C4-2B (cell line): ENCODE results near the gene MXRA8.

Experiments used
- H3K27ac ChIP-seq: fragments of 450-650 bp; 2 replicates; pipeline ENCODE4 v1.5.1; 2017
- ZFX ChIP-seq: fragments of 450-650 bp; IDR thresholded peaks from 2 replicates; pipeline ENCODE4 v1.6.1; 2017
- TF ChIP-seq, protein P1 (sequence below): fragments of 450-650 bp; conservative IDR thresholded peaks from 2 replicates; pipeline ENCODE4 v1.5.1; 2017; ENCODE audit warnings: mild to moderate bottlenecking

Gene MXRA8

DNA sequence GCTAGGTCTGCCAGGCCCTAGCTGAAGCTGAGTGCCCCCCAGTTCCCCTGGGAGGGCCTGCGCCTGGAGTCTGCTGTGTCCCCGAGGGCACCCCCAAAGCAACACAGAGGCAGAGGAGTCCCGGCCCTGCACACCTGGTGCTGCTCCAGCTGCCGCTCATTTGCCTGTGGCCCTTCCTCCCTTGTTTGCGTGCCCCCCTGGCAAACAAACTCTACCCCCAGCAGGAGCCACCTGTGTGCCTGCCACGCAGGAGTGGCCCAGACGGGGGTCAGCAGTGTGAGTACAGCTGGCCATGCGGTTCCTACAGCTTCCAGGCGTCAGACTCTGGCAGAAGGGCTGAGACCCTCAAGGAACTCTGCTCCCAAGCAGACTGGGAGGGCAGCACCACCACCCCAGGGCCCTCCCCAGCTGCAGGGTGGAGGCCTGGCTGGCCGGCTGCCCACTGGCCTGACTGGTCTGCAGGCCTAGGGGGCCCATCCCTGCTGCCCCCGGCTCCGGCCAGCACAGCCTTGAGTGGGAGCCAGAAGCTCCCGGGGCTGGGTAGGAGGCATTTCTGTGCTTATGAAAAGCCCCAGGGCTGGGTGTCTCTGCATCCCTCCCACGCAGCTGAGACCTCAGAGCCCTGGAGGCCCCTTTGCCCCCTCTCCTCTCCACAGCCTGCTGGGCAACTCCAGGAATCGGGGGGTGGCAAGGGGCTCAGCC is 27.8 kb downstream of the MXRA8 start:
- no peak overlapping the region for H3K27ac ChIP-seq
- TF ChIP-seq, protein P1, sequence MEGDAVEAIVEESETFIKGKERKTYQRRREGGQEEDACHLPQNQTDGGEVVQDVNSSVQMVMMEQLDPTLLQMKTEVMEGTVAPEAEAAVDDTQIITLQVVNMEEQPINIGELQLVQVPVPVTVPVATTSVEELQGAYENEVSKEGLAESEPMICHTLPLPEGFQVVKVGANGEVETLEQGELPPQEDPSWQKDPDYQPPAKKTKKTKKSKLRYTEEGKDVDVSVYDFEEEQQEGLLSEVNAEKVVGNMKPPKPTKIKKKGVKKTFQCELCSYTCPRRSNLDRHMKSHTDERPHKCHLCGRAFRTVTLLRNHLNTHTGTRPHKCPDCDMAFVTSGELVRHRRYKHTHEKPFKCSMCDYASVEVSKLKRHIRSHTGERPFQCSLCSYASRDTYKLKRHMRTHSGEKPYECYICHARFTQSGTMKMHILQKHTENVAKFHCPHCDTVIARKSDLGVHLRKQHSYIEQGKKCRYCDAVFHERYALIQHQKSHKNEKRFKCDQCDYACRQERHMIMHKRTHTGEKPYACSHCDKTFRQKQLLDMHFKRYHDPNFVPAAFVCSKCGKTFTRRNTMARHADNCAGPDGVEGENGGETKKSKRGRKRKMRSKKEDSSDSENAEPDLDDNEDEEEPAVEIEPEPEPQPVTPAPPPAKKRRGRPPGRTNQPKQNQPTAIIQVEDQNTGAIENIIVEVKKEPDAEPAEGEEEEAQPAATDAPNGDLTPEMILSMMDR = no peak
- no peak for TF ChIP-seq ZFX

DNA sequence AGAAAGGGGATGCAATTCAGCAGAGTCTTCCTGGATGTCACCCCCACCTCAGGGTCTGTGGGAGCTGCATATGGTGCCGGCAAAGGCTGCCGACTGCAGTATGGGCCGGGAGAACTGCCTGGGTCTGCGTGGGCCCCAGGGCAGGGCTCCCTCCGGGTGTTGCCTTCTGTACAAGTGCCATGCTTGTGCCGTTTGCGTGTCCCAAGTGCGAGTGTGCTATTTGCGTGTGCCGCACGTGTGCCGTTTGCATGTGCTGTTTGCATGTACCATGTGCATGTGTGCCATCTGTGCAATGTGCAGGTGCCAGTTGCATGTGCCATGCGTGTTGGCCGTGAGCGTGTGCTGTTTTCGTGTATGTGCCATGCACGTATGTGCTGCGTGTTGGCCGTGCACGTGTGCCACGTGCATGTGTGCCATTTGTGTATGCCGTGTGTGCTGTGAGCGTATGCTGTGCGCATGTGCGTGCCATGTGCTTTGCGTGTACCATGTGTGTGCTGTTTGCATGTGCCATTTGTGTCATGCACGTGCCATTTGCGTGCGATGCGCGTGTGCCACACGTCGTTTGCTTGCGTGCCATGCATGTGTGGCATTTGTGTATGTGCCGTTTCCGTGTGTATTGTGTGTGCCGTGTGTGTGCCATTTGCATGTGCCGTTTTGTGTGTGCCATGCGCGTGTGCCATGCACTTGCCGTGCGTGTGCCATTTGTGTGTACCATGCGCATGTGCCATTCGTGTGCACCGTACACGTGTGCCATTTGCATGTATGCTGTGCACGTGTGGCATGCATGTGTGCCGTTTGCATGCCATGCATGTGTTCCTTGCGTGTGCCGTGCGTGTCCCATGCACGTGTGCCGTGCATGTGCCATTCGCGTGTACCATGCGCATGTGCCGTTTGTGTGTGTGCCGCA is 28.8 kb downstream of the MXRA8 start:
- TF ChIP-seq, protein P1 = no peak
- TF ChIP-seq ZFX = no peak
- H3K27ac ChIP-seq = no peak overlapping the region

DNA sequence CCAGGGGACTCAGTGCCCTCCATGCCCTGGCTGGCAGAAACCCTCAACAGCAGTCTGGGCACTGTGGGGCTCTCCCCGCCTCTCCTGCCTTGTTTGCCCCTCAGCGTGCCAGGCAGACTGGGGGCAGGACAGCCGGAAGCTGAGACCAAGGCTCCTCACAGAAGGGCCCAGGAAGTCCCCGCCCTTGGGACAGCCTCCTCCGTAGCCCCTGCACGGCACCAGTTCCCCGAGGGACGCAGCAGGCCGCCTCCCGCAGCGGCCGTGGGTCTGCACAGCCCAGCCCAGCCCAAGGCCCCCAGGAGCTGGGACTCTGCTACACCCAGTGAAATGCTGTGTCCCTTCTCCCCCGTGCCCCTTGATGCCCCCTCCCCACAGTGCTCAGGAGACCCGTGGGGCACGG is 30.1 kb downstream of the MXRA8 start:
- no peak overlapping the region for H3K27ac ChIP-seq
- TF ChIP-seq, protein P1 = no peak
- no peak for TF ChIP-seq ZFX

DNA sequence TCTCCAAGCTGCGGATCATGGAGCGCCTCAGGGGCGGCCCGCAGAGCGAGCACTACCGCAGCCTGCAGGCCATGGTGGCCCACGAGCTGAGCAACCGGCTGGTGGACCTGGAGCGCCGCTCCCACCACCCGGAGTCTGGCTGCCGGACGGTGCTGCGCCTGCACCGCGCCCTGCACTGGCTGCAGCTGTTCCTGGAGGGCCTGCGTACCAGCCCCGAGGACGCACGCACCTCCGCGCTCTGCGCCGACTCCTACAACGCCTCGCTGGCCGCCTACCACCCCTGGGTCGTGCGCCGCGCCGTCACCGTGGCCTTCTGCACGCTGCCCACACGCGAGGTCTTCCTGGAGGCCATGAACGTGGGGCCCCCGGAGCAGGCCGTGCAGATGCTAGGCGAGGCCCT is 31.1 kb downstream of the MXRA8 start:
- H3K27ac ChIP-seq = no peak overlapping the region
- TF ChIP-seq ZFX = no peak
- TF ChIP-seq, protein P1 = no peak

DNA sequence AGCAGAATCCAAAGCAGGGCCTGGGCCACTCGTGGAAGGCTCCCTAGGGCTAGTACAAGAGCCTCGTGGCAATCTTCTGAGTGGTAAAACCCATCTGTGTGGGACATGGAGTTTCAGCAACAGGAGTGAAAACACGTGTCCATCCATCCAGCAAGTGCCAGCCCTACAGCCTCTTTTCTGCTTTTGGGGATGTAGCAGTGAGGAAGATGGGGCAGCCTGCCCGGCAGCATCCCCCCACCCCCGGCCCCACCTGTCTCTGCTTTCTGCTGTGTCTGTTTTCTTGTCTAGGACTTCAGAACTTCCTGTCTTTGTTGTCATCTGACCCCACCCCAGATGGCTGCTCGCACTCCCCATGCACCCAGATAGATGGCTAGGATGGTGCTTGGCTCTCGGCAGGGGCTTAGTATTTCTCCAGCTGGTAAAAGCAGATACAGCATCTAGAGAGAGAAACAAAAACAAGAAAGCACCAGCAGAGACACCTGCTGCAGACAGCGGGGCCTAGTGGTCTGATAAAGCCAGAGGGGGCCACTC is 32.2 kb downstream of the MXRA8 start:
- TF ChIP-seq, protein P1 = no peak
- TF ChIP-seq ZFX = no peak
- H3K27ac ChIP-seq = peak overlapping the region; percentile 97

DNA sequence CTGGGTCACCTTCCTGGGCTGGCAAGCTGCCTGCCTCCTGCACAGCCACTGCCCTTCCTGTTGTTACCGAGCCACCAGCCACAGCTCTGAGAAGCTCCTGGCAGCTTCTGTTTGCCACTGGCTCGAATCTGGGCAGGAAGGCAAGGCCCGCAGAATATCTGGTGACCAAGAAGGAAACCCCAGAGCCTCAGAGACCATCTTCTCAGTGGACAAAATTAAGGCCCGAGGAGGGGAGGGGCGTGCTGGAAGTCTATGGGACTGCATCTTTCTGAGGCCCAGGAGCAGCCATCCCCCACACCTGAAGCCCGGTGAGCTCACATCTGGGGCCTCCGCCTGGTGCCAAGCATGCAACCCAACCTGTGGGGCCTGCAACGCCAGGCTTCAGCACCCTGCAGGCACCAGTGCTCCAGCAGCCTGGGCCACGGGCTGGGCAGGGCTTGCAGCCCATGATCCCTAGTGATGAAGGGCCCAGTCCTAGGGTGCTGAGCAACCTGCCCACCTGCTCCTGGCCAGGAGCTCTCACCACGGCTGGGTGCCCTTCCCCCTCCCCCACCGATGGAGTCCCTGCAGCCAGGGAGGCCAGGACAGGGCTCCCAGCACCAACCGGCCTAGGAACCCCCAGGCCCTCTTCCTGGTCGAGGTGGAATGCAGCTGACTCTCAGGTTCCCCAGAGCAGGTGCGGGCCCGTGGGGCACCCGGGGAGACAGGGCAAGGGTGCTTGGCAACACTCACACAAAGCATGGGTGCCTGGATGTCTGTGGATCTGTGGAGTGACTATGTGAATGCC is 32.9 kb downstream of the MXRA8 start:
- TF ChIP-seq, protein P1 = no peak
- TF ChIP-seq ZFX = no peak; the same call in 1 of the 2 replicates
- peak overlapping the region; percentile 97 for H3K27ac ChIP-seq
